CD4-positive, alpha-beta T cell treated with Interleukin-15 for 4 hours (primary cell): ENCODE results near the gene TCP11X2.
A peak's percentile ranks its signal among the peaks of the same experiment; 100 is the strongest.
"Not testable (repeated sequence)": the region's sequence is repeated elsewhere in the genome, so short reads cannot be mapped to it uniquely, and the experiment has no call there.

Experiments
- DNase-seq: peaks from one replicate; pipeline ENCODE4 v3.0.0-alpha.2; 2020; ENCODE audit warnings: low spot score

Gene TCP11X2

DNA sequence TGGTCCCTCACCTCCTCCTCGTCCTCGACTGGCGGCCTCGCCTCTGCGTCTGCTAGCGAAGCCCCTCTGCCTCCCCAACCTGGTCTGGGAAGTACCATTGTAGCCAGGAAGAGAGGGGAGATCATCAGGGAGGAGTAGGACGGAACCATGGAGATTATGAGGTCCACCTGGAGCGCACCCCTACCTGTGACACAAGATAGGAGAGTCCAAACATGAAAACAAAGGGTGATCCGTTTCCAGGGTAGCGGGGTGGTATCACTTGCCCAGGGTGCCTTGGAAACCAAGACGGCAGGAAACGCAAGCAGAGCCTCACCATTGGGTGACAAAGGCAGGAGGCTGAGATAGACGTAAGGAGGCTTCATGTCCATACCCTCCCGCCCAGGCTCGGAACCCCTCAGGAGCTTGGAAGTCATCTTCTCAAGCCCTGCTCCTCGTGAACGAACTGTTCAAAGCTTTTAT, at the start of gene TCP11X2:
TCP11X2 (minus strand) TSS at position 51 of the 459 bp plus-strand sequence.
- not testable (repeated sequence) for DNase-seq

DNA sequence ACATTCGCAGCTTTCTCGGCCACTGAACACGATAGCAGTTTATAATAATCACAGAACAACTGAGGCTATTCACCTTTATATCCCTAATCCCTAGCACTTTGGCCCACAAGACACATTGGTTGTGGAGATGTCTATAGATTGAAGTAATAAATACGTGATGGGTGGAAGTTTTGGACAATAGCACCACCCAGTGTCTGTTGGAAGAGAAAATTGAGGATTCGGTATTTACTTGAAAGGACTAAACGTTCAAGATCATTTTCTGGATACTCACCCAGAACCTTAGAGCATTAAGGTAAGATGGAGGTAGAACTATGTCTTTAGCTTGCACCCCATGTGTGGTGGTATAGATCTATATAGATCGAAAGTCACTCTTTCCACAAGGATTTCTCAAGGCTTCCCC, 45.7 kb upstream of the TCP11X2 start:
- DNase-seq: no peak

DNA sequence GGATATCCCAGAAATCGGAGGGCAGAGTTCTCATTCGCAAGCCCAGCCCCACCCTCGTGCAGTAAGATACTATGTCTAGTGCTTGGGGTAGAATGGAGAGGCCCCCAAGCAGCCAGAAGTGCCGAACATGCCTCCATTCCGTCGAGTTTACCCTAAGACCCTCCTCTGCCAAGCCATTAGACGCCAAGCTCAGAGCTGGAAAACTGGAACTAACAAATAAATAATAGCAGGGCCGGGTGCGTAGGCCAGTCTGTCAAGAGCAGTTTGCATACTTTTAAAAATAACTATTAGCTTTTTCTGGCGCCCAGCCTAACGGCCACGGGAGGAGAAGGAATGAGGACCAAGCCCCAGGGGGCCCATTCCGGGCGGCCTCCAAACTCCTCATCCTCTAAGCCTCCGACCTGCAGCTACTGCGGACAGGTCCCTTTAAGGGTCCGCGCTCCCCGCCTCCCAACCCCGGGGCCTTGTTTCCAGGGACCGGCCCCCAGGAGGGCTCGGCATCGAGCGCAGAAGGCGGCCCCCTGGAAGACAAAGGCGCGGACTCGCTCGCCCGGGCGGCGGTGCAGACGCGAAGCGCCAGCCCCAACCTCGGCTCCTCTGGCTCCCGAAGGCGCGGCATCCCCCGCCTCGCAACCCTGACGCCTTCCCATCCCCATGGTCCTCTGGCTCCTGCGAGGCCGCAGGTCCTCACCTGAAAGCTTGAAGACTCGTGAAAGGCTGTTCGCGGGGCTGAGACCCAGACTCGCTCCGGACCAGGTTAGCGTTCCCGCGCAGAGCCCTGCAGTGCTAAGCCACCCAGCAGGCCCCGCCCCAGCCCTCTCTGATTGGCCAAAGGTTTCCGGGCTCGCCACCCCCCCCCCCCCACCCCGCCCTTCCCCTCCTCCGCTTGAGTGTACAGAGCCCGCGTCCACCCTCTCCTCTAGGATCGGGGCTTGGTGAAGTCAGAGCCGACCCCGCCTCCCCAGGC, 44.6 kb upstream of the TCP11X2 start, which contains the start of gene TMSB15A:
TMSB15A (minus strand) TSS at position 765 of the 967 bp plus-strand sequence.
- DNase-seq: peak; percentile 27

DNA sequence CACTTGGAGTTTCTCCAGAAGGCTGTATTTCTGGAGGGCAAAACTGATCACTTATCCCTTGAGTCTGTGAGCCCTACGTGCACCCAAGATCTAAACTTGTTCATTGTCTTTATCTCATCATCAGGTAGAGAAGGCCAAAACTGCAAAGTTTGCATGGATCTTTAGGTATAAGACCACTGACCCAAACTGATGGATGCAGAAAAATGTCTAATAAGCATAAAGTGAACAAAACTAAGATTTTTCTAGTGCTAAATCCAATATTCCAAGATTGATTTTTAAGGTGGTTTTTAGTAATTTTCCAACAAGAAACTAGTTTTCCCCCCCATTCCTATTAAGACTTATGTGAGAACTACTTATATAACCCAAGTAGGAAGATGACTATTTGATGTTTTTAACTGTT, 42.9 kb upstream of the TCP11X2 start:
- DNase-seq: no peak

DNA sequence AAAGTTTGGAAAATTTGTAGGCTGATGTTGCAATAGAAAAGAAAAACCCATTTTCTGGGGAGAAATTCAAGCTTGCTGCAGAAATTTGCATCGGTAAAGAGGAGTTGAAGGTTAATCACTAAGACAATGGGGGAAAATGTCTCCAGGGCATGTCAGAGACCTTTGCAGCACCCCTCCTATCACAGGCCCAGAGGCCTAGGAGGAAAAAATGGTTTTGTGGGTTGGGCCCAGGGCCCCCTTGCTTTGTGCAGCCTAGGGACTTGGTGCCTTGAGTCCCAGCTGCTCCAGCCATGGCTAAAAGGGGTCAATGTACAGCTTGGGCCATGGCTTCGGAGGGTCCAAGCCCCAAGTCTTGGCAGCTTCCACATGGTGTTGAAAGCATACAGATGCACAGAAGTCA, 27.1 kb upstream of the TCP11X2 start:
- no peak for DNase-seq

DNA sequence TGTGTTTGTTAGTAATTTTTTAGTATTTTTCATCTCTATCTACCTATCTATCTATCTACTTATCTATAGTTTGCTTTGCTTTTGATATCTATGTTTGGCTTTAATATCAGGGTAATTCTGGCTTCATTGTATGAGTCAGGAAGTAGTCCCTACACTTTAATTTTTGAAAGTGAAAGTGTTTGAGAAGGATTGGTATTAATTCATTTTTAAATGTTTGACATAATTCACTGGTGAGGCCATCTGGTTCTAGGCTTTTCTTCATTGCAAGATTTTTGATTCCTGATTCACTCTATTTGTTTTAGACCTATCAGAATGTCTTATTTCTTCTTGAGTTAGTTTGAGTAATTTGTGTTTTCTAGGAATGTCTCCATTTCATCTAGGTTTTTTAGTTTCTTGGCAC, 20.2 kb upstream of the TCP11X2 start:
- no peak for DNase-seq

DNA sequence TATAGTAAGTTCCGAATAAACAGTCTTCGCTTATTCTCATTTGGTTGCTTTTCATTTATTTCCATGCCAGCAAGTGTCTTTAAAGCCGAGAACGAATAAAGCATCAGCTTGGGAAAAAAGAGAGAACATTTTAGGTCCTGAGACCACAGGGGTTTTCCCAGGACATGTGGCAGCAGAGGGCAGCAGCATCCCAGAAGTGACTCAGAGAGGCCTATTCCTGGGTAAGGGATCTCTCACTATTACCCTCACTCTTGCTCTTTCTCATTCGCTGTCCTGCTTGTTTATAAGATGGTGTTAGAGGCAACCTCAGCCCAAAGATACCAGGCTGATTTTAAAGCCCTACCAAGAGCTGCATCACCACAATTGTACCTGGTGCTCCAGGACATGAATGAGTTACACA, 7.2 kb upstream of the TCP11X2 start:
- not testable (repeated sequence) for DNase-seq

DNA sequence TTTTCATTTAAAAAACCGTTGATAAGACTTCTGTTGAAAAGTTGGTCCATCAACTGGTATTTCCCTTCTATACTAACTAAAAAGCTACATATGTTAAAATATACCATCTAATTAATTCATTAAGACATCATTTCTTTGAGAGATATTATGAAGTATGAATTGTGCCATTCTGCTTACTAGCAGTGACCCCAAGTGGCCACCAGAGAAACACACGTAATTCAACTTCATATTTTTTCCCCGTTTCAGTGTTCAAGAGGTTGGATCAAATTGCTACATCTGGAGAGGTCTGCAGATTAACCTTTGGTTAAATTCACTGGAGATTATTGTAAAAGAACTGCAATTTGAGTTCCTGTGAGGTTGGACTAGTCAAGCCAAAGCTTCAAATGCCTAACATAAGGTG, 1.4 kb downstream of the TCP11X2 start:
- not testable (repeated sequence) for DNase-seq

DNA sequence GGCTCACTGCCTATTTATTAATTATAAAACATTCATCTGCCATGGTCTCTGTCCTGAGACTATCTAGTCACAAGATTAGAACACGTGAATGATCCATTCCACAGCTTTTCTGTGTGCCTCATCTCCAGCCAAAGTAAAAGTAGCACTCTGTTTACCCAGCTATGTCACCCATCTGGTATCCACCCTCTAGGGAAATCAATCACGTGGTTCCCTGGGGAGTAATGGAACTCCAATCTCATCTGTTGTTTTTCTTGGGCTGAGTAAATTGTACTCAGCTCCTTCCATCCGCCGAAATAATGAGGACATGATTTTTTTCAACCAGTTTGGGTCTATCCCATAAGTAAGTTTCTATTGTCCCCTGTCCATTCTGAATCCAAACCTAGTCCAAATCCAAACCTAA, 13.0 kb downstream of the TCP11X2 start:
- DNase-seq: not testable (repeated sequence)

DNA sequence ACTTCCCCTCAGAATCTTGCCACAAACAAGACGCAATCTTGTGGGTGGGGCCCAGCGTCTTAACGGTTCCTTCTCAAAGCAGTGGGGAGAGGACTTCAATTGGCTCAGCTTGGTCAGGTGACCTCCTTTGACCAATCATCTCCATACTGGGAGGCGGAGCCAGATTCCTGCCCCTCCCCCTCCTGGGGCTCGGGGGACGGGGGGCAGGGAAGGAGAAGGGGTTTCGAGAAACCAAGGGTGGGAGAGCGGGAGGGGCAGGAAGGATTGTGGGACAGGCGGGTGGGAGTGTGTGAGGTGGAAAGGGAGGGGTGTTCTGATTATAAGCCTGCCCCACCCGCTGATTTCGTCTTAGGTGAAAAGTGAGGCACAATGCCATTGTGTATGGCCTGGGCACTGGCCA, 31.7 kb downstream of the TCP11X2 start, which contains the start of gene NXF2B:
NXF2B (minus strand) TSS at position 101 of the 400 bp plus-strand sequence. CDS start 59,972 bp downstream, outside the sequence.
- not testable (repeated sequence) for DNase-seq

DNA sequence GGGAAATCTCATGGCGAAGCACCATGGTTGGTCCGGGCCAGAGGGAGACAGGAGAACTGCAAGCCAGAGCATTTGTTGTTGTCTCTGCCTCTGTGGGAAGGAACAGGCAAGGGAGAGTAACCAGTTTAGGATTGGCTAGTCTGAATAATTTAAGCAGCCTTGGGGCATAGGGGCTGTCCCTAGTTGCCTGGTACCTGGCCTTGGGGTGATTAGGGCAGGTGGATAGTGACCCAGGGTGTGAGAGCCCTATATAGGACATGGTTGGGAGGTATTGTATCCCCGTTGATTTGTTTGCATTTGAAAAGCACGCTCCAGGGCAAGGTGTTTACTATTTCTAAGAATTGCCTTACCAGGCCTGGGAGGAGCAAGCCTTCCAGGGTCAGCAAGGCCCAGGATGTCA, 57.1 kb downstream of the TCP11X2 start:
- DNase-seq: not testable (repeated sequence)
